ENCODE results near the gene CARD14.

DNA sequence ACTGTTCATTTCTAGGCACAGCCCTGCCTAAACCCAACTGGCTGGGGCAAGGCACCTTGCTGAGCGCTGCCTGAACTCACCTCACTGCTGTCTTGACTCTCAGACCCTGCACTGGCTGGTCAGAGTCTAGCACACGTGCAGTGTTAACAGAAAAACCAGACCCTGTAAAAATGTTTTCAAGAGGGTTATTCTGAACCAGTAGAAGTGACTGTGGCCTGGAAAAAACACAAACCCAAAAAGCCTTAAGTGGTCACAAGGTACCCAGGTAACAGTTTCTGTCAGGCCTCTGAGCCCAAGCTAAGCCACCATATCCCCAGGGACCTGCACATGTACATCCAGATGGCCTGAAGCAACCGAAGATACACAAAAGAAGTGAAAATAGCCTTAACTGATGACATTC lies 16.8 kb upstream of the CARD14 start:
- no peak for TF ChIP-seq CTCF (optimal IDR thresholded peaks at IDR 0.05 in 1 of 3, IDR thresholded peaks at IDR 0.05 in 1 of 3, conservative IDR thresholded peaks at IDR 0.05 in 1 of 3; ENCODE audit: extremely low read depth in 1 of 3, insufficient read depth in 2 of 3, low read length in 3 of 3)
- no peak for TF ChIP-seq EZH2 (IDR thresholded peaks at IDR 0.05; ENCODE audit: low read length)

All from keratinocyte (primary cell).